MM.1S (cell line): Measurements from ENCODE around the gene GNB1.

ENCODE experiments used
- EZH2 ChIP-seq: fragments of 300-600 bp; sonication (generic); optimal IDR thresholded peaks from 2 replicates; pipeline ENCODE3; 2017; ENCODE audit warnings: low read depth, mild to moderate bottlenecking, antibody characterized with exemption, low read length, mixed read lengths
- EZH2phosphoT487 ChIP-seq: fragments of 300-600 bp; sonication (generic); IDR thresholded peaks from 2 replicates; pipeline ENCODE4 v1.6.1; 2018; ENCODE audit warnings: antibody characterized with exemption, low read length
- TF ChIP-seq, protein P1 (sequence below): fragments of 300-600 bp; sonication (generic); IDR thresholded peaks from 2 replicates; pipeline ENCODE4 v1.5.1; 2016; ENCODE audit warnings: antibody characterized with exemption, low read length, mixed read lengths

DNA sequence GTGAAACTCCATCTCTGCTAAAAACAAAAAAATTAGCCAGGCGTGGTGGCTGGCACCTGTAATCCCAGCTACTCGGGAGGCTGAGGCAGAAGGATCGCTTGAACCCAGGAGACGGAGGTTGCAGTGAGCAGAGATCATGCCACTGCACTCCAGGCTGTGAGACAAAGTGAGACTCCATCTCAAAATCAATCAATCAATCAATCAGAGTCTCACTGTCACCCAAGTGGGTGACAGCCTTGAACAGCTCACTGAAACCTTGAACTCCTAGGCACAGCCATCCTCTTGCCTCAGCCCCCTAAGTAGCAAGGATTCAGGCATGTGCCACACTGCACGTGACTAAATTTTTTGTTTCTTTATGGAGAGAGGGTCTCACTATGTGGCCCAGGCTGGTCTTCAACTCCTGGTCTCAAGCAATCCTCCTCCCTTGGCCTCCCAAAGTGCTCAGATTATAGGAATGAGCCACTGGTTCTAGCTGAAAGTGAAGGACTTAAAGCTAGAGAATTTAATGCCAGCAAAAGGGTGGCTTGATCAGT, 44.4 kb downstream of the GNB1 start:
- TF ChIP-seq, protein P1, sequence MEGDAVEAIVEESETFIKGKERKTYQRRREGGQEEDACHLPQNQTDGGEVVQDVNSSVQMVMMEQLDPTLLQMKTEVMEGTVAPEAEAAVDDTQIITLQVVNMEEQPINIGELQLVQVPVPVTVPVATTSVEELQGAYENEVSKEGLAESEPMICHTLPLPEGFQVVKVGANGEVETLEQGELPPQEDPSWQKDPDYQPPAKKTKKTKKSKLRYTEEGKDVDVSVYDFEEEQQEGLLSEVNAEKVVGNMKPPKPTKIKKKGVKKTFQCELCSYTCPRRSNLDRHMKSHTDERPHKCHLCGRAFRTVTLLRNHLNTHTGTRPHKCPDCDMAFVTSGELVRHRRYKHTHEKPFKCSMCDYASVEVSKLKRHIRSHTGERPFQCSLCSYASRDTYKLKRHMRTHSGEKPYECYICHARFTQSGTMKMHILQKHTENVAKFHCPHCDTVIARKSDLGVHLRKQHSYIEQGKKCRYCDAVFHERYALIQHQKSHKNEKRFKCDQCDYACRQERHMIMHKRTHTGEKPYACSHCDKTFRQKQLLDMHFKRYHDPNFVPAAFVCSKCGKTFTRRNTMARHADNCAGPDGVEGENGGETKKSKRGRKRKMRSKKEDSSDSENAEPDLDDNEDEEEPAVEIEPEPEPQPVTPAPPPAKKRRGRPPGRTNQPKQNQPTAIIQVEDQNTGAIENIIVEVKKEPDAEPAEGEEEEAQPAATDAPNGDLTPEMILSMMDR = no peak
- TF ChIP-seq EZH2 (no peak), EZH2phosphoT487 (no peak)
